Activated CD4-positive, alpha-beta T cell treated with anti-CD3 and anti-CD28 coated beads for 36 hours (primary cell): ENCODE data around the gene FETUB. TPM values are rescaled to one million over a fixed set of nuclear protein-coding genes. Genes with fewer than 3 reads are reported as not detected.
A peak's percentile ranks its signal among the peaks of the same experiment; 100 is the strongest.

Experiments used
- ATAC-seq: fragments of 200-7000 bp; cut with Tn5 transposase; one replicate; pipeline ENCODE4 v1.10.0; 2021; ENCODE audit warnings: mild to moderate bottlenecking, moderate library complexity
- CTCF ChIA-PET: fragments of 350-600 bp; sonication (Branson Sonifier 250); formaldehyde crosslinking; loops from one replicate; lab custom pipeline; 2021; ENCODE audit warnings: antibody characterized with exemption; lab: Charles Lee
- POLR2A ChIA-PET: fragments of 350-600 bp; sonication (Branson Sonifier 250); formaldehyde crosslinking; loops from one replicate; lab custom pipeline; 2021; ENCODE audit warnings: antibody characterized with exemption, inconsistent platforms; lab: Charles Lee
- DNase-seq: peaks from one replicate; pipeline ENCODE4 v3.0.0-alpha.2; 2020
- H3K27ac Mint-ChIP-seq: one replicate; pipeline ENCODE4 v1.8.0; 2021; ENCODE audit warnings: mixed read lengths
- H3K27me3 Mint-ChIP-seq: one replicate; pipeline ENCODE4 v1.8.0; 2021; ENCODE audit warnings: mixed read lengths
- H3K36me3 Mint-ChIP-seq: one replicate; pipeline ENCODE4 v1.8.0; 2021; ENCODE audit warnings: low read depth, mixed read lengths
- H3K4me1 Mint-ChIP-seq: one replicate; pipeline ENCODE4 v1.8.0; 2021; ENCODE audit warnings: mixed read lengths
- H3K4me3 Mint-ChIP-seq: one replicate; pipeline ENCODE4 v1.8.0; 2021; ENCODE audit warnings: mild to moderate bottlenecking, moderate library complexity, mixed read lengths
- H3K9me3 Mint-ChIP-seq: one replicate; pipeline ENCODE4 v1.8.0; 2021; ENCODE audit warnings: low read depth, mixed read lengths
- intact Hi-C, 2 experiments: fragments of 100-400 bp; cut with DNase I in 1 of 2; cut with micrococcal nuclease in 1 of 2; formaldehyde crosslinking; loops; one replicate each; pipeline versions ENCODE4 v1.14.2 to v1.15.1; 2022 to 2024; cut with DNase I, micrococcal nuclease
- total RNA-seq, 2 experiments: library from RNA; stranded (reverse); gene quantifications; one replicate each; pipeline ENCODE4 v1.2.3, GENCODE V29; 2021

Gene FETUB
- total RNA-seq, 2 experiments from 2014 or later, result not detected

DNA sequence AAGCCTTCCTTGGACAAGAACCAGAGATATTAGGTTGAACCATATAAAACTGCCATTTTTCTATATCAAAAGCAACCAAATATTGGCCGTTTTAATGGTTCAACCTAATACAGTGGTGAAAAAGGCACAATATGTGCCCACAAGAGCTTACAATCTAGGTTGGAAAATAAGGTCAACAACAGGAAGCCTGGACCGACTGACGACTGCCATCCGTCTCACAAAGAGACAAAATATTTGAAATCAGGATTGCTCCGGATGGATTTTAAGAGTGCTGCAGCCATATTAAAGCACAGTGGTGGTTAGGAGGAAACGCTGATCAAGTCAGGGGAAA lies 26.0 kb upstream of the FETUB start:
- peaks cover 25% of the 10 kb centered on the region for H3K27me3 Mint-ChIP-seq
- peaks cover 23% of the 10 kb centered on the region for H3K4me1 Mint-ChIP-seq
- CTCF ChIA-PET, result interaction anchor here (0.6 to 5.7 kb wide), 38 partner anchors 10 to 954 kb away, joined by 3 to 90 read pairs (median 5); partner anchors contain the start of genes CRYGS and DNAJB11
- no peaks in the 10 kb centered on the region for H3K9me3 Mint-ChIP-seq
- H3K36me3 Mint-ChIP-seq, result no peaks in the 10 kb centered on the region
- POLR2A ChIA-PET, result interaction anchor here (0.7 to 1.1 kb wide), 2 partner anchors 15 to 168 kb away, joined by 3 read pairs; no protein-coding TSS in a partner anchor
- ATAC-seq, result no peak
- no peak for DNase-seq
- peak overlapping the region; percentile 37 for H3K4me3 Mint-ChIP-seq
- no peak overlapping the region for H3K27ac Mint-ChIP-seq
- intact Hi-C loops, result loop anchor here (1.0 to 10.0 kb wide), 5 partner anchors 44 to 551 kb away; partner anchors contain the start of genes DNAJB11 (in 1 of the 2) and EIF4A2 (in 1 of the 2)

- ATAC-seq (peak; percentile 50), DNase-seq (peak; percentile 85)
- peaks cover 23% of the 10 kb centered on the region for H3K4me1 Mint-ChIP-seq
- H3K4me3 Mint-ChIP-seq, result peak overlapping the region; percentile 37
- H3K27me3 Mint-ChIP-seq, result peaks cover 25% of the 10 kb centered on the region
- no peak overlapping the region for H3K27ac Mint-ChIP-seq
- no peaks in the 10 kb centered on the region for H3K9me3 Mint-ChIP-seq
- no peaks in the 10 kb centered on the region for H3K36me3 Mint-ChIP-seq
- CTCF ChIA-PET, result interaction anchor here (0.6 to 5.7 kb wide), 50 partner anchors 9 to 967 kb away, joined by 3 to 90 read pairs (median 4); partner anchors contain the start of genes CRYGS and DNAJB11
- POLR2A ChIA-PET, result interaction anchor here (0.7 to 1.1 kb wide), 3 partner anchors 15 to 207 kb away, joined by 3 read pairs; no protein-coding TSS in a partner anchor
- intact Hi-C loops, result loop anchor here (1.0 to 10.0 kb wide), 10 partner anchors 45 to 953 kb away; partner anchors contain the start of genes EIF4A2 (in 2 of the 2), DNAJB11 (in 1 of the 2), ETV5 (in 1 of the 2) and RFC4 (in 1 of the 2)
Observed at GRCh38 chr3:186614597-186615483, 25.4 kb upstream of the FETUB start.

GRCh38 chr3:186616299-186616617 lies 23.9 kb upstream of the FETUB start:
- intact Hi-C loops, result loop anchor here (2.0 to 10.0 kb wide), 8 partner anchors 75 to 954 kb away; partner anchors contain the start of genes EIF4A2 (in 1 of the 2), ETV5 (in 1 of the 2) and RFC4 (in 1 of the 2)
- Mint-ChIP-seq H3K9me3 (no peaks in the 10 kb centered on the region), H3K4me3 (no peak overlapping the region), H3K4me1 (peaks cover 23% of the 10 kb centered on the region), H3K27me3 (peaks cover 25% of the 10 kb centered on the region), H3K36me3 (no peaks in the 10 kb centered on the region), H3K27ac (peak overlapping the region; percentile 11)
- ATAC-seq (no peak), DNase-seq (no peak)
- ChIA-PET POLR2A (interaction anchor here (0.7 to 1.7 kb wide), 3 partner anchors 31 to 182 kb away, joined by 3 to 21 read pairs (median 4); partner anchors contain the start of gene EIF4A2), CTCF (interaction anchor here (0.7 to 5.7 kb wide), 51 partner anchors 8 to 1103 kb away, joined by 3 to 90 read pairs (median 4); partner anchors contain the start of genes CRYGS, DNAJB11, RFC4 and RPL39L)

DNA sequence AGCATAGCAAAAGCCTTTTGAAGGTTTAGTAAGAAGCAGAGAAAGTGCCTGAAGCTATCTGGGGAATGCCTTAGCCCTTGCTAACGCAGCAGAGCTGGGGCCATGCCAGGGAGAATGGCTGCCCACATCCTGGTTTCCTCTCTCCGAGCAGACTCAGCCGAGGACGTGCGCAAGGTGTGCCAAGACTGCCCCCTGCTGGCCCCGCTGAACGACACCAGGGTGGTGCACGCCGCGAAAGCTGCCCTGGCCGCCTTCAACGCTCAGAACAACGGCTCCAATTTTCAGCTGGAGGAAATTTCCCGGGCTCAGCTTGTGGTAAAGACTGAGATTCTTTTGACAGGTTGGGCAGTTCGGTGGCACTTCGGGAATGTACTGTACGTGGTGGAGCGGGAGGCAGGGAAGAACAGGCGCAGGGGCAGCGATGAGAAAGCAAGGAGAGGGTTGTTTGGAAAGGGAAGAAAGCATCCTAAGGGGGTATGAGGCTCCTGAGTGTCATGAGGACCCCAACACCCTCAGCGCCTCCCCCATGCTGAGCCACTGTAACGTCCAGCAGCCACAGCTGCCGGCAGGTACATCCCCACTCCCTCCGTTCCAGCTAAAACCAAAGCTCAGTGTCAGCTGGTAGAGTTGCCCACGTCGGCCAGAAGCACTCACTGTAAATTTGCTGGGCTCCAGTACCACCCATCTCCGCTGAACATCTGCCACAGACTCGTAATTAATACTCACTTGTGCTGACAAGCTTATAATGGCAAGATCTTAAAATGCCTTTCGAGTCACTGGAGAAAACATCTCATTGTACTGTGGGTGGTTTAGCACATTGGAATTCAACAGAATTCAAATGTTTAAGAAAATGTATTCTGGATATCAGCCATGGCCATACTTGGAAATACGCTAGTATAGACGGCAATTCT lies 22.9 kb upstream of the FETUB start:
- POLR2A ChIA-PET, result interaction anchor here (0.6 to 1.7 kb wide), 9 partner anchors 30 to 706 kb away, joined by 3 to 21 read pairs (median 3); partner anchors contain the start of genes DNAJB11 and EIF4A2
- H3K27ac Mint-ChIP-seq, result peak overlapping the region; percentile 11
- intact Hi-C loops, result loop anchor here (1.0 to 10.0 kb wide), 11 partner anchors 76 to 955 kb away; partner anchors contain the start of genes EIF4A2 (in 1 of the 2), ETV5 (in 1 of the 2) and RFC4 (in 1 of the 2)
- DNase-seq (peak; percentile 95), ATAC-seq (peak; percentile 96)
- peaks cover 26% of the 10 kb centered on the region for H3K27me3 Mint-ChIP-seq
- H3K9me3 Mint-ChIP-seq, result no peaks in the 10 kb centered on the region
- H3K36me3 Mint-ChIP-seq, result no peaks in the 10 kb centered on the region
- peak overlapping the region; percentile 32 for H3K4me3 Mint-ChIP-seq
- H3K4me1 Mint-ChIP-seq, result peaks cover 23% of the 10 kb centered on the region
- CTCF ChIA-PET, result interaction anchor here (0.5 to 5.7 kb wide), 75 partner anchors 9 to 1407 kb away, joined by 3 to 90 read pairs (median 4); partner anchors contain the start of genes CRYGS, DNAJB11, RFC4 and RPL39L

DNA sequence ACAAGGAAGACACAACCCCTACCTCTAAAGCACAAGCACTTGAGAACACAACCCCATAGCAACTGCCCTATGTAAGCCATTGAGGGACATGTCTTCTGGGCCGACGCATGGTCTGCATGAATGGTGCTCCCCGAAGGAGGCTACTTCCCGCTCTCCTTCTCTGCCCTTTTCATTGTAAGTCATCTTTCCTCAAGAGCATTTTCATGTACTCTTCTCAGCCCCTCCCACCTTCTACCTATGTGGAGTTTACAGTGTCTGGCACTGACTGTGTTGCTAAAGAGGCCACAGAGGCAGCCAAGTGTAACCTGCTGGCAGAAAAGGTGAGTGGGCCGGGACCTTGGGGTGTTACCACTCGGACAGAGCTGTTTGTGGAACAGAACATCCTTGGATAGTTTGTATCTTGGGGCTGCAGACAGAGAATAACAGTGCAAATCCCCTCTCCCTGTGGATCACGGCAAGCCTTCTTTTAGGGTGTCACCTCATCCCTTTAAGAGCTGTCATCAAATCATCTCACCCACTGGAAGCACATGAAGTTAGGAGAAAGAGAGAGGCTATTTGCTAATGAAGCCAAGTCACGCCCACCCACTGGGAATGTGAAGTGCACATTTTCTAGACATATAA lies 21.8 kb upstream of the FETUB start:
- CTCF ChIA-PET, result interaction anchor here (0.6 to 5.7 kb wide), 11 partner anchors 8 to 727 kb away, joined by 3 to 90 read pairs (median 22); partner anchors contain the start of gene CRYGS
- H3K4me3 Mint-ChIP-seq, result no peak overlapping the region
- POLR2A ChIA-PET, result no interaction called here

DNA sequence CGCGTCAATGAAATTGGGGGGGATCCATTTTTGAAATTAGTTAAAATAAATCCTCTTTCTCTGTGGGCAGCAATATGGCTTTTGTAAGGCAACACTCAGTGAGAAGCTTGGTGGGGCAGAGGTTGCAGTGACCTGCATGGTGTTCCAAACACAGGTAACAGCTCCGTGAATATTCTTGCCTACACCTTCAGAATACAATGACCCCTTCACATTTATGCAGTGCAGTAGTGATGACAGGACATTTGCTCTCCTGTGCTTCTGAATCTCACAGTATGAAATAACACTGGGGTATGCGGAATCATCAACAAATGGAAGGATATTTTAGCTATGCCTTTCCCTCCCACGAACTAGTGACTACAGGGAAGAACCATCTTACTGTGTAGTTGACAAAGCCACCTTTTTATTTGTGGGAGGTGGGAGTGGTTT lies 20.4 kb upstream of the FETUB start:
- Mint-ChIP-seq H3K4me3 (no peak overlapping the region), H3K36me3 (no peaks in the 10 kb centered on the region), H3K9me3 (no peaks in the 10 kb centered on the region), H3K4me1 (peaks cover 17% of the 10 kb centered on the region), H3K27ac (no peak overlapping the region), H3K27me3 (peaks cover 23% of the 10 kb centered on the region)
- DNase-seq (no peak), ATAC-seq (no peak)
- ChIA-PET CTCF (interaction anchor here (0.7 kb wide), 1 partner anchor 35 kb away, joined by 3 read pairs; no protein-coding TSS in a partner anchor), POLR2A (no interaction called here)
- intact Hi-C loops, result loop anchor here (5.0 to 10.0 kb wide), 6 partner anchors 163 to 957 kb away; partner anchors contain the start of genes EIF4A2 (in 1 of the 2), ETV5 (in 1 of the 2) and RFC4 (in 1 of the 2)

More for the DNA sequence above, 21.8 kb upstream of the FETUB start:
- intact Hi-C loops, result loop anchor here (5.0 to 10.0 kb wide), 6 partner anchors 164 to 956 kb away; partner anchors contain the start of genes EIF4A2 (in 1 of the 2), ETV5 (in 1 of the 2) and RFC4 (in 1 of the 2)
- H3K4me1 Mint-ChIP-seq, result peaks cover 23% of the 10 kb centered on the region
- no peak overlapping the region for H3K27ac Mint-ChIP-seq
- no peaks in the 10 kb centered on the region for H3K9me3 Mint-ChIP-seq
- ATAC-seq (no peak), DNase-seq (no peak)
- no peaks in the 10 kb centered on the region for H3K36me3 Mint-ChIP-seq
- H3K27me3 Mint-ChIP-seq, result peaks cover 26% of the 10 kb centered on the region

DNA sequence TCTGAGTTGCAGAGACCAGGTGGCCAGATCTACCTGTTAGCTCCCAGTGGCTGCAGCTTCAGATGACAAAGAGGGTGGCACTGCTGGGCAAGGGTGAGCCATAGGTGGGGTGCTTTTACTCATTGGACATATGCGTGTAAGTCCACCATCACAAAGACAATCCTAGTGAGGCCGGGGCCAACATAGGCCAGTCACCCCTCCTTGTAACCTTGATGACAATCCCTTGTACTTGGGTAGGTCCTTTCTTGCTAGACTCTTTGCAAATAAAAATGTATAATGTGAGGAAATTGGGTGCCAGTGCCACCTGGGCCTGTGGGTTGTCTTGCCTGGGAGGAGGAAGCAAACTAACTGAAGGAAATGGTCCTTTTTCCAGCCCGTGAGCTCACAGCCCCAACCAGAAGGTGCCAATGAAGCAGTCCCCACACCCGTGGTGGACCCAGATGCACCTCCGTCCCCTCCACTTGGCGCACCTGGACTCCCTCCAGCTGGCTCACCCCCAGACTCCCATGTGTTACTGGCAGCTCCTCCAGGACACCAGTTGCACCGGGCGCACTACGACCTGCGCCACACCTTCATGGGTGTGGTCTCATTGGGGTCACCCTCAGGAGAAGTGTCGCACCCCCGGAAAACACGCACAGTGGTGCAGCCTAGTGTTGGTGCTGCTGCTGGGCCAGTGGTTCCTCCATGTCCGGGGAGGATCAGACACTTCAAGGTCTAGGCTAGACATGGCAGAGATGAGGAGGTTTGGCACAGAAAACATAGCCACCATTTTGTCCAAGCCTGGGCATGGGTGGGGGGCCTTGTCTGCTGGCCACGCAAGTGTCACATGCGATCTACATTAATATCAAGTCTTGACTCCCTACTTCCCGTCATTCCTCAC lies 19.7 kb upstream of the FETUB start:
- ATAC-seq (no peak), DNase-seq (no peak)
- Mint-ChIP-seq H3K9me3 (no peaks in the 10 kb centered on the region), H3K27ac (no peak overlapping the region), H3K36me3 (no peaks in the 10 kb centered on the region), H3K27me3 (peaks cover 21% of the 10 kb centered on the region), H3K4me3 (no peak overlapping the region), H3K4me1 (peaks cover 15% of the 10 kb centered on the region)
- CTCF ChIA-PET, result interaction anchor here (0.7 kb wide), 2 partner anchors 36 to 72 kb away, joined by 3 read pairs; no protein-coding TSS in a partner anchor
- POLR2A ChIA-PET, result no interaction called here
- intact Hi-C loops, result no loop called here

- no peak overlapping the region for H3K4me3 Mint-ChIP-seq
- H3K27ac Mint-ChIP-seq, result no peak overlapping the region
- intact Hi-C loops, result no loop called here
- CTCF ChIA-PET, result interaction anchor here (0.7 to 0.8 kb wide), 2 partner anchors 10 to 597 kb away, joined by 3 read pairs; no protein-coding TSS in a partner anchor
- POLR2A ChIA-PET, result no interaction called here
- ATAC-seq, result no peak
- H3K9me3 Mint-ChIP-seq, result no peaks in the 10 kb centered on the region
- H3K4me1 Mint-ChIP-seq, result peaks cover 4% of the 10 kb centered on the region
- no peak for DNase-seq
- peaks cover 21% of the 10 kb centered on the region for H3K27me3 Mint-ChIP-seq
- H3K36me3 Mint-ChIP-seq, result no peaks in the 10 kb centered on the region
Observed at GRCh38 chr3:186621894-186622650, 18.1 kb upstream of the FETUB start.
